T-helper 1 cell treated with Interleukin-12 subunit alpha and Interleukin-12 subunit beta and Interleukin-4 antibody, amounts not matched to agents 30 μg/mL and 1 μg/mL, for 36 hours (primary cell): Measurements from ENCODE around the gene RHOH.

Source experiments
- H3K27ac Mint-ChIP-seq: one replicate; pipeline ENCODE4 v1.8.0; 2021; ENCODE audit warnings: mild to moderate bottlenecking, mixed read lengths
- H3K27me3 Mint-ChIP-seq: one replicate; pipeline ENCODE4 v1.8.0; 2021; ENCODE audit warnings: low read depth, mixed read lengths
- H3K36me3 Mint-ChIP-seq: one replicate; pipeline ENCODE4 v1.8.0; 2021; ENCODE audit warnings: low read depth, mixed read lengths
- H3K4me1 Mint-ChIP-seq: one replicate; pipeline ENCODE4 v1.8.0; 2021; ENCODE audit warnings: low read depth, mixed read lengths
- H3K4me3 Mint-ChIP-seq: one replicate; pipeline ENCODE4 v1.8.0; 2021; ENCODE audit warnings: mild to moderate bottlenecking, moderate library complexity, mixed read lengths
- H3K9me3 Mint-ChIP-seq: one replicate; pipeline ENCODE4 v1.8.0; 2021; ENCODE audit warnings: mixed read lengths

RHOH gene

DNA sequence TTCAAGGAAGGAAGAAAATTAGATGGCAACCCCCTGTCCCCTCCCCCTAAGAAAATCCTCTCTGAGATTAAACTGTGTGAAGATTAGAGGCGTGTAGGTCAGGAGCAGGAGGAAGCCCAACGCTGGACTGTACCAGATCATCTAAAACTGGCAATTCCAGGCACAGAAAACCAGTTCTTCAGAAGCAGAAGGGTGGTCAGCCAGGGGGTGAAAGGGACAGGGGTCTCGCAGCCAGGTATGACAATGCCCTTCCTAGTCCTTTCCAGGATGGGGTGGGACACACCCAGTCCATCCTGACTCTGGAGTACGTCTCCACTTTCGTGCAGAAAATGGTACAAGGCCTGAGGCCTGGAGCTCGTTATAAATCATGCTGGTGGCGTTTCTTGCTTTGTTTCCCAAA, 3.3 kb upstream of the RHOH start:
- H3K4me1 Mint-ChIP-seq: peaks cover 72% of the 10 kb centered on the region
- peak overlapping the region; percentile 98 for H3K27ac Mint-ChIP-seq
- peaks cover 19% of the 10 kb centered on the region for H3K36me3 Mint-ChIP-seq
- no peaks in the 10 kb centered on the region for H3K9me3 Mint-ChIP-seq
- H3K27me3 Mint-ChIP-seq: no peaks in the 10 kb centered on the region
- H3K4me3 Mint-ChIP-seq: peak overlapping the region; percentile 79

DNA sequence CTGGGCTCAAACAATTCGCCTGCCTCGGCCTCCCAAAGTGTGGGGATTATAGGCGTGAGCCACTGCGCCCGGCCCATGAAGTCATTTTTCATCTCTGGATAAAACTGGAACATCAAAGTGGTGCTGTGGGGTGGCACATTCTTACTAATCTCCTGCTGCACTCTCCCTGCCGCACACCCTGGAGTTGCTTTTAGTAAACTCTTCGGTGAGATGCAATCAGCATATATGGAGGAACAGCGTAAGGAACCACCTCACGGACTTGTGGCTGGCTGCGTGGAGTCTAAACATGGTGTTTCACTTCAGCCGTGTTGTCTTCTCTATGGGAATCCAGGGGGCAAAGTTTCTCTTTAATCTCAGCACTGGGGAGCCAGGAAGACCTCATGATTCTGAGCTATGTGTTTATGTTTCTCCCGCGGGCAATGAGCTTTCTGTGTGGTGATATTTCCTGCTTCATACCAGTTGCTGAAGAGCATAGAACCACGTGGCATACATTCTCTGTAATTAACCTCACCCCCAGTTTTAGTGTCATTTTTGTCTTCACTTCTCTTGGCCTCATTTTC, 2.1 kb upstream of the RHOH start:
- Mint-ChIP-seq H3K27me3 (no peaks in the 10 kb centered on the region), H3K27ac (peak overlapping the region; percentile 98), H3K9me3 (no peaks in the 10 kb centered on the region), H3K4me3 (peak overlapping the region; percentile 97), H3K4me1 (peaks cover 68% of the 10 kb centered on the region), H3K36me3 (peaks cover 25% of the 10 kb centered on the region)

DNA sequence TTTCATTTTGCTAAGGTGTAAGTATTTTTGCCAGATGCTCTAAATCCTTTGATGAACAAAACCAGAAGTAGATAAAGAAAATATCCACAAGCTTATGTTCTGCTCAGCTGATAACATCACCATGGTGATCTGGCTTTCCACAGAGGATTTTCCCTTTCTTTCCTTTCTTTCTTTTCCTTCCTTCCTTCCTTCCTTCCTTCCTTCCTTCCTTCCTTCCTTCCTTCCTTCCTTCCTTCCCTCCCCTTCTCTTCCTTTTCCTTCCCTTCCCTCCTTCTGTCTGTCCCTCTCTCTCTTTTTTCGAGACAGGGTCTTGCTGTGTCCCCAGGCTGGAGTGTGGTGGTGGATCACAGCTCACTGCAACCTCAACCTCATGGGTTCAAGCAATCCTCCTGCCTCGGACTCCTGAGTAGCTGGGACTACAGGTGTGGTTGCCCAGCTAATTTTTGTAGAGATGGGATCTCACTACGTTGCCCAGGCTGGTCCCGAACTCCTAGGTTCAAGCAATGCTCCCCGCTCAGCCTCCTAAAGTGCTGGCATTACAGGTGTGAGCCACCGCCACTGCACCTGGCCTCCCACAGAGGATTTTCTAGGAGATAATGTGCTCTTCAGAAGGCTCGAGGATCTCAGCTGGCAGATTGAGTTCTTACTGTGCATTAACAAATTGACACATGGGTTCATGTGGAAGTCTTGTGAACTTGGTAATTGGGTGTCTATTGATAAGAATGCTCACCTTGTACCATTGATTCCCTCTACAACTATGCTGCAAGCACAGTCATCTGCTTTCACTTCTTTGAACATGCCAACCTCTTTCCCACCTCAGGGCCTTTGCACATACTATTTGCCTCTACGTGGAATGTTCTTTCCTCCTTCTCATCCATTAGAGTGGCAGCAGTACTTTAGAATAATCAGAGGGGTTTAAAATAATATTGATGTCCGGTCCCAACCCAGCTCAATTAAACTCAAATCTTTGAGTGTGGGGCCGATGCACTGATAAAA, 1.4 kb upstream of the RHOH start:
- no peaks in the 10 kb centered on the region for H3K9me3 Mint-ChIP-seq
- peaks cover 32% of the 10 kb centered on the region for H3K36me3 Mint-ChIP-seq
- H3K4me3 Mint-ChIP-seq: peak overlapping the region; percentile 97
- no peaks in the 10 kb centered on the region for H3K27me3 Mint-ChIP-seq
- H3K27ac Mint-ChIP-seq: peak overlapping the region; percentile 98
- H3K4me1 Mint-ChIP-seq: peaks cover 62% of the 10 kb centered on the region

DNA sequence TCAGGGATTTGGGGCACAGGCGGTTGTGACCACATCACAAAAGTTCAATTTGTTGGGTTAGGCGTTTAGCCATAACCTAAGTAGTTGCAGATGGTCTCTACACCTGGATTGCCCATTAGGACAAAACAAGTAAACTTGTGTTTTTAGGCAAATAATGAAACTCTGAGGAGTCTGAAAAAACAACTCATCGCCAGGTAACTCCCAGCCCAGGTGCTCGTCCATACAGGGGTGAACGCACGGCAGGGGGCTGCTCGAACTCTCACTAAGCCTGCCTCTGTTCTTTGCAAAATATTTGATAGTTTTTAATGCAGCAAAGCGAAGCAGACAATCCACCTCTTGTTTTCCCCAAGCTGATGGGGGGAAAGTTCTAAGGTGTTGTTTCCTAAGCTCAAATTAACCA, 559 bp upstream of the RHOH start:
- H3K27ac Mint-ChIP-seq: peak overlapping the region; percentile 98

DNA sequence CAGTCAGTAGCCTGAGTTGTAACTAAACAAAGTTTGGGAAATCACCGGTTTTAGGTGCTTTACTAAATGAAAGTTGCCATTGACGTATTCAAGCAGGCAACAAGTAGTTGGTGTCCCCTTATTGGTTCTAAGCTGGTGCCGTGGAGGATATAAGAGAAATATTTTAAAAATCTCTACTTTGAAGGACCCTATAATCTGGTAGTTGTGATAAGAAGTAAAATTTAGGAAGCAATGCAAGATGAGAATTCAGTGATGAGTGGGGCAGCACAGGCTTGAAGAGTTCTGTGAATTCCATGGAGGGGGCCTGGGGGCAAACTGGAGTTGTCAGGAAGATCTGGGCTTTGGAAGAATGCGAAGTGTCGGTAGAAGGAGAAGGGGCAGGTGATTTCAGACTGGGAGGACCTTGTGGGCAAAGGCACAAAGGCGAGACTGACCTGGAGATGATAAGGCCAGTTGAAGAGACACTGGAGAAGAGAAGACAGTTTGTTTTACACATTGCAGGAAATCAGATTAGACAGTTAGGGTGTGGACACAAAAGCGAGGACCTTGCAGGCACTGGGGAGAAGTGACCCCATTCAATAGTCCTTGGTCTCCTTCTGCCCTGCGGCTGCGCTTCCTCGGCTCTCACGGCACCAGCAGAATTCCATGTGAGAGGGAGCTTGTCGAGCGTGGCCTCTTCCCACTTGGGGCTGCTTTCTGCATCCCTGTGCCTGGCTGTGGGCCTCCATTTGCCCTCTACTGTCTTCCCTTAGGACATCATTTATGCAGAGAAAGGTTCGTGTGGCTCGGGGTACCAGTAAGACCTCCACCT, 1.3 kb downstream of the RHOH start:
- Mint-ChIP-seq H3K4me3 (peak overlapping the region; percentile 97), H3K27ac (peak overlapping the region; percentile 98), H3K4me1 (peaks cover 53% of the 10 kb centered on the region), H3K9me3 (no peaks in the 10 kb centered on the region), H3K27me3 (no peaks in the 10 kb centered on the region), H3K36me3 (peaks cover 52% of the 10 kb centered on the region)

More for the DNA sequence above, 559 bp upstream of the RHOH start:
- no peaks in the 10 kb centered on the region for H3K27me3 Mint-ChIP-seq
- H3K4me3 Mint-ChIP-seq: peak overlapping the region; percentile 97
- peaks cover 60% of the 10 kb centered on the region for H3K4me1 Mint-ChIP-seq
- peaks cover 40% of the 10 kb centered on the region for H3K36me3 Mint-ChIP-seq
- no peaks in the 10 kb centered on the region for H3K9me3 Mint-ChIP-seq

DNA sequence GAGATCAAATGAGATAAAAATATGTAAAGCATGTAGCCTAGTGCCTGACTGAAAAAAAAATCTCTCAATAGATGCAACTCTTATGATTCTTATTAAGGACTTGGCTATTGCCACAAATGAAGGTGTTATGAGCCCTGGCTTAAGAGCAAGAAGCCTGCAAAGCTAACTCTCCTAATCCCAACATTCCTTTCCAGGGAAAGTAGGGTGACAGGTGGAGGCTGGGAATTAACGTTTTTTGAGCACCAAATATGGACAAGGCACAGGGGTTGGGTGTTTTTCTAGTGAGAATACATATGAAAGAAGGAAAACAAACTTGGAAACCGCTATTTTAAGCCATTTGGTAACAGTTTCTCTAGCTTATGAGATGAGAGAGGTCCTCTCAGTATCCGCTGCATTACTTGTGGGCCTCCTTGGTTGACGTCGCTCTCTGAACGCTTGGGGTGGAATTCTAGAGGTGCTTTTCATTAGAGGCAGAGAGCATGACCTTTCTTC, 2.4 kb downstream of the RHOH start:
- no peaks in the 10 kb centered on the region for H3K27me3 Mint-ChIP-seq
- H3K4me3 Mint-ChIP-seq: peak overlapping the region; percentile 97
- H3K27ac Mint-ChIP-seq: peak overlapping the region; percentile 98
- H3K36me3 Mint-ChIP-seq: peaks cover 61% of the 10 kb centered on the region
- no peaks in the 10 kb centered on the region for H3K9me3 Mint-ChIP-seq
- H3K4me1 Mint-ChIP-seq: peaks cover 51% of the 10 kb centered on the region

DNA sequence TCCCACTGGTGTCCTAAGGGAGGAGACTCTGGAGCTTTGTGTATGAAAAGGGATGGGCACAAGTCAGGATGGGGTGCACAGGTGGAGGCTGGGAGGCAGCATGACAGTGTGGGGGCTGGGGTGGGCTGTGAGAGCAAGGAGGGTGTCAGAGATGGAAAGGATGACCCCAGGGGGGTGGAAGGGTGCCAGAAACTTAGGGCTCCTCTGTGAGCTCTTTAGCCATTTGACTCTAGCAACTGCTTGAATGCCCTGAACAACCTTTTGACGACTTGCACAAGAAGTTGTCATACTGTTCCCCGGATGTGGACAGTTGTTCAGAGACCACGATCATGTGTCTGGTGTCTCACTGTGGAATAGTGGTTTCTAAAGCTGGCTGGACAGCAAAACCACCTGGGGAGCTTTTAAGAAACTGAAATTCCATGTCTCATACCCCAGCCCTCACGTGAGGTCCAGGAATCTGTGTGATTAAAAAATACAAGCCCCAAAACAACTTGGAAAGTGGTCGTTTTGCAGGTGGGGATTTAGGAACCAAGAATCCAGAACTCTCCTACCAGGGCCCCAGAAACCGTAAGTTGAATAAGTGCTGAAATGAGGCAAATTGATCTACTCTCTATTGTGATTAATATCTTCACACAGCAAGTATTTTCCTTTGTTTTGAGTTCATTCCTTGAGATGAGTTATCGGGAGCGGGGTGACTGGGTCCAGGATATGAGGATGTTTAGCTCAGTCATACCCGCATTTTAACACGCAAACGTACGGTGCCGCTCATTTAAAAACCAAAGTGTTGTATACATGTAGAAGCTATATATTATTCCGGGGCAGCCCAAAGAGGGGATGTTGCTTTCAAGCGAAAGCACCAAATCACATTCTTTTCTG, 3.4 kb downstream of the RHOH start:
- H3K27ac Mint-ChIP-seq: peak overlapping the region; percentile 98
- no peaks in the 10 kb centered on the region for H3K27me3 Mint-ChIP-seq
- H3K4me3 Mint-ChIP-seq: peak overlapping the region; percentile 97
- H3K9me3 Mint-ChIP-seq: no peaks in the 10 kb centered on the region
- peaks cover 51% of the 10 kb centered on the region for H3K4me1 Mint-ChIP-seq
- H3K36me3 Mint-ChIP-seq: peaks cover 67% of the 10 kb centered on the region

DNA sequence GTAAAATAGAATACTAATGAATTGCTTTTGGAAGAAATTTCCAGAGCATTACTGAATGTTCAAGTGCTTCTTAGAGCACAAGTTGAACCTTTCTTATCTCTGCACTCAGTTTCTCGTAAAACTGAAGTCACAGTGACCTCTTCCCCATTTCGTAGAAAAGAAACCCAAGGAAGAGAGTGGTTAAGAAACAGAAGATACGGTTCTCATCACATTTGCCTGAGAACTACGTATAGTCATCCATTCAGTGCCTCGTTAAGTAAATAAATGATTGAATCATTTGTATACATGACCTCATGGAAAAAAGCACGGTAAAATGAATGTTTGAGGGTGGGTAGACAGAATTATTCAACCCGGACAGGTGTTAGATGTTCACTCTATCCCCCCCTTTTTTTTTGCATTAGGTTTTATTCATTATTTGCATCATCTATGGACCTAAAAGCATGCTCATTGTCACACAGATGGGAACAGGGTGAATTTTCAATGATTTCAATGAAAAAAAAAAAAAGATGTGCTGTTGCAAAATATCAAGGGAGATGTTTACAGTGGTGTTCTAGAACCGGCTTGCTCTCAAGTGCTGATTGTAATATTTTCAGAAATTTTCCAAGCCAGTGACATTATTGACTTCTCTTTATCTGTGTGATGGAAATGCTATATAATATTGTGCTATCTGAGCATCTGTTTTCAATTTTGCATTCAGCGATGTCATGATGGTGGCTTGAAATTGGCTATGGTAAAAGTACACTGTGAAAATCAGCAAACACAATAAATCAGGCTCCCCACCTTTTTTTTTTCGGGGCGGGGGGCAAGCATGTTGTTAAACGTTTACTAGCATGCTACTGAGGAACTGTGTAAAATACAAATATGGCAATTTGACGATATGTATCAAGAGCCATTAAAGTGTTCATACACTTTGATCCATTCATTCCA, 4.3 kb downstream of the RHOH start:
- Mint-ChIP-seq H3K27me3 (no peaks in the 10 kb centered on the region), H3K27ac (peak overlapping the region; percentile 98), H3K9me3 (no peaks in the 10 kb centered on the region), H3K36me3 (peaks cover 74% of the 10 kb centered on the region), H3K4me3 (peak overlapping the region; percentile 97), H3K4me1 (peaks cover 51% of the 10 kb centered on the region)

DNA sequence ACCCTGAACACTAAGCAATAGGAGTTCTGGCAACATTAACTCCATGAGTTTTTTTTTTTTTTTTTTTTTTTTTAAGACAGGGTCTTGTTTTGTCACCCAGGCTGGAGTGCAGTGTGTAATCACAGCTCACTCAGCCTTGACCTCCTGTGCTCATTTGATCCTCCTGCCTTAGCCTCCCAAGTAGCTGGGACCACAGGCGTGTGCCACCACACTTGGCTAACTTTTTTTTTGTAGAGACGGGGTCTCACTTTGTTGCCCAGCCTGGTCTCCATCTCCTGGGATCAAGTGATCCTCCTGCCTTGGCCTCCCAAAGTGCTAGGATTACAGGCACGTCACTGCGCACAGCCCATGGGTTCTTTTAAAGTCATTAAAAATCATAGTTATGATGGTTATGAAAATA, 5.1 kb downstream of the RHOH start:
- no peaks in the 10 kb centered on the region for H3K27me3 Mint-ChIP-seq
- peaks cover 72% of the 10 kb centered on the region for H3K36me3 Mint-ChIP-seq
- H3K4me3 Mint-ChIP-seq: peak overlapping the region; percentile 97
- no peaks in the 10 kb centered on the region for H3K9me3 Mint-ChIP-seq
- peak overlapping the region; percentile 98 for H3K27ac Mint-ChIP-seq
- peaks cover 50% of the 10 kb centered on the region for H3K4me1 Mint-ChIP-seq

DNA sequence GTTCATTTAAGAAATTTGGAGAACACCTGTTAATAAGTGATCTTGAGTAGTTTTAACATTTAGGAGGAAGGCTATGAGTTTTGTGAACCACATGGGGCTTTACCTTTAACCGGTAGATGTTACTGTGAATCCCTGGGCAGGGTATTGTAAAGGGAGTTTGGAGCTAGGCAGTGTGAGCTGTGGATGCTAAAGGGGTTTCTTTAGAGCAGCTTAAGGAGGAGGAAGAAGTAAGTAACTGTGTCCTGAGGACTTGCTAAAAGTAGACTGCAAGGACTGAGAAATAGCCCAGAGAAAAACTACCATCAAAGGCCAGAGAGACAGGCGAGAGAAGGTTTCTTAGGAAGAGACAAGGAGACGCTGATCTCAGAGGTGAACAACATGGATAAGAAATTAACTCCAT, 5.6 kb downstream of the RHOH start:
- Mint-ChIP-seq H3K9me3 (no peaks in the 10 kb centered on the region), H3K27ac (peak overlapping the region; percentile 98), H3K27me3 (no peaks in the 10 kb centered on the region), H3K36me3 (peaks cover 72% of the 10 kb centered on the region), H3K4me3 (peak overlapping the region; percentile 97), H3K4me1 (peaks cover 53% of the 10 kb centered on the region)

DNA sequence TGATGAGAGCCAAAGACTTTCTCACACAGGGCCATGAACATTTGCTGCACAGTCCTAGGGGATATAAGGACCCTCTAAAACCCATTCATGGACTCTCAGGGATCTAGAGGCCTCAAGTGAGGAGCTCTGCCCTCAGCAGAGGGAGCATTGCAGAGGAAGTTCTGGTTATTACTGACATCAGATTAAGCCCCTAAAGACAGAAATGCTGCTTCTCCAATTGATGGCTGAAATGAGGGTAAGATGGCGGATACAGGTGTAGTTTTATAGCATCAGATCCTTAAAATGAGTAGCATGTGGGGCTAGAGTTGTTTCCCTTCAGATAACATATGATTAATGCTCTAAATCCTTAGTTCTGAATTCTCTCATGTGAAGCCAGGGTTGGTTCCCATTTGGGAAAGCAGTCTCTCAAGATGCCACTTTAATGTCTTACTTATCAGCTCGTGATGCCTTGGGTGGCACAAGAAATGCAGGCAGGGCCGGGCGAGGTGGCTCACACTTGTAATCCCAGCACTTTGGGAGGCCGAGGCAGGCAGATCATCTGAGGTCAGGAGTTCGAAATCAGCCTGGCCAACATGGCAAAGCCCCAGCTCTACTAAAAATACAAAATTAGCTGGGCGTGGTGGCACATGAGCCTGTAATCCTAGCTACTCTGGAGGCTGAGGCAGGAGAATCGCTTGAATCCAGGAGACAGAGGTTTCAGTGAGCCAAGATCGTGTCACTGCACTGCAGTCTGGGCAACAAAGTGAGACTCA, 7.9 kb downstream of the RHOH start:
- peaks cover 62% of the 10 kb centered on the region for H3K4me1 Mint-ChIP-seq
- H3K36me3 Mint-ChIP-seq: peaks cover 61% of the 10 kb centered on the region
- peak overlapping the region; percentile 97 for H3K4me3 Mint-ChIP-seq
- H3K27ac Mint-ChIP-seq: peak overlapping the region; percentile 92
- no peaks in the 10 kb centered on the region for H3K9me3 Mint-ChIP-seq
- H3K27me3 Mint-ChIP-seq: no peaks in the 10 kb centered on the region
